HepG2 (cell line): Measurements from ENCODE around the gene PARP1. TPM values are rescaled to one million over a fixed set of nuclear protein-coding genes. Genes with fewer than 3 reads are reported as not detected.

ENCODE experiments used
- ATAC-seq: fragments of 200-7000 bp; cut with Tn5 transposase; 3 replicates; pipeline ENCODE4 v1.9.1; 2020; ENCODE audit warnings: mild to moderate bottlenecking, moderate library complexity
- BruUV-seq: library from RNA; stranded (reverse); fragments of 400-500 nt; replicated peaks from 2 replicates; lab custom pipeline; 2021; lab: Mats Ljungman, UMichigan
- CTCF ChIA-PET: fragments of 300-600 bp; formaldehyde crosslinking; extraction: SDS; loops from one replicate; lab custom pipeline; 2021; ENCODE audit warnings: low total read pairs, inconsistent platforms, low intra/inter-chr PET ratio; lab: Yijun Ruan, JAX
- POLR2A ChIA-PET: fragments of 350-600 bp; sonication (Branson Sonifier 250); formaldehyde crosslinking; loops from one replicate; lab custom pipeline; 2020; ENCODE audit warnings: antibody characterized with exemption, inconsistent platforms; lab: Yijun Ruan, JAX
- DNase-seq: peaks from one replicate; pipeline ENCODE4 v3.0.0-alpha.2; 2015; ENCODE audit warnings: low spot score
- FAIRE-seq: peaks from 3 replicates; lab custom pipeline; 2011; peaks lifted over from hg19 to GRCh38; lab: Jason Lieb, UNC
- H2AFZ ChIP-seq: one replicate; pipeline ENCODE4 v1.6.1; 2011; ENCODE audit warnings: low read length, inconsistent platforms
- H3K27ac ChIP-seq: fragments of 300-600 bp; 3 replicates; pipeline ENCODE4 v1.8.0; 2011; ENCODE audit warnings: mixed run types, mild to moderate bottlenecking, mixed read lengths, low read length, inconsistent platforms; ENCODE audit not compliant: insufficient read depth; ENCODE audit errors: extremely low read length
- H3K27me3 ChIP-seq, 2 experiments: fragments of 200-600 bp in 1 of 2; 2 replicates in 1 of 2; 3 replicates in 1 of 2; pipeline versions ENCODE4 v1.6.0 to v1.8.0; 2011; ENCODE audit warnings: low read length in 2 of 2, mild to moderate bottlenecking in 2 of 2, moderate library complexity in 2 of 2, inconsistent platforms in 1 of 2; ENCODE audit not compliant: insufficient read depth in 2 of 2, control insufficient read depth in 1 of 2
- H3K36me3 ChIP-seq, 2 experiments: fragments of 200-600 bp in 1 of 2; replicated peaks in 1 of 2; 2 replicates in 1 of 2; 3 replicates in 1 of 2; pipeline versions ENCODE4 v1.5.1 to v1.8.0; 2011; ENCODE audit warnings: low read length in 2 of 2, inconsistent platforms in 1 of 2; ENCODE audit not compliant: insufficient read depth in 2 of 2, control insufficient read depth in 1 of 2
- H3K4me1 ChIP-seq: 2 replicates; pipeline ENCODE4 v1.5.1; 2012; ENCODE audit warnings: low read length, inconsistent platforms; ENCODE audit not compliant: insufficient read depth
- H3K4me2 ChIP-seq: 2 replicates; pipeline ENCODE4 v1.6.0; 2011; ENCODE audit warnings: low read depth, low read length, inconsistent platforms
- H3K4me3 ChIP-seq, 3 experiments: fragments of 200-600 bp in 1 of 3; sonication (generic), shearing (Covaris generic) in 1 of 3; replicated peaks in 1 of 3; 2 replicates each; pipeline ENCODE4 v1.5.1; 2011 to 2016; ENCODE audit warnings: low read length in 3 of 3, inconsistent platforms in 2 of 3, low read depth in 2 of 3, mild to moderate bottlenecking in 2 of 3, control low read depth in 1 of 3, mixed read lengths in 1 of 3; ENCODE audit not compliant: insufficient read depth in 1 of 3
- H3K79me2 ChIP-seq: one replicate; pipeline ENCODE4 v1.6.1; 2011; ENCODE audit warnings: low read length, inconsistent platforms; ENCODE audit not compliant: insufficient read depth
- H3K9ac ChIP-seq: 2 replicates; pipeline ENCODE4 v1.6.0; 2011; ENCODE audit warnings: mild to moderate bottlenecking, low read depth, low read length, inconsistent platforms; ENCODE audit not compliant: insufficient read depth
- H3K9me3 ChIP-seq: 2 replicates; pipeline ENCODE4 v1.5.1; 2012; ENCODE audit warnings: mild to moderate bottlenecking, low read length
- H4K20me1 ChIP-seq: 2 replicates; pipeline ENCODE4 v1.6.0; 2011; ENCODE audit warnings: inconsistent platforms, mild to moderate bottlenecking, low read length, moderate library complexity; ENCODE audit not compliant: insufficient read depth
- CBX2 ChIP-seq, 2 experiments: fragments of 200-600 bp in 1 of 2; sonication (generic); formaldehyde crosslinking in 1 of 2; IDR thresholded peaks; 2 replicates each; pipeline versions ENCODE4 v1.7.0 to v1.8.1; 2018 to 2022; ENCODE audit warnings: low read depth in 2 of 2, low read length in 1 of 2, mild to moderate bottlenecking in 1 of 2, missing genetic modification reagents in 1 of 2
- CBX5 ChIP-seq: sonication (generic); formaldehyde crosslinking; IDR thresholded peaks from 2 replicates; pipeline ENCODE4 v1.4.0; 2020; ENCODE audit warnings: missing genetic modification reagents, borderline replicate concordance
- MEIS1 ChIP-seq: sonication (generic); formaldehyde crosslinking; IDR thresholded peaks from 2 replicates; pipeline ENCODE4 v1.9.0; 2021; ENCODE audit warnings: mild to moderate bottlenecking, missing genetic modification reagents, moderate library complexity, borderline replicate concordance
- RORA ChIP-seq: sonication (generic); formaldehyde crosslinking; IDR thresholded peaks from 2 replicates; pipeline ENCODE4 v1.5.0; 2020; ENCODE audit warnings: mild to moderate bottlenecking, missing genetic modification reagents, moderate library complexity
- SETDB1 ChIP-seq: sonication (generic); formaldehyde crosslinking; IDR thresholded peaks from 2 replicates; pipeline ENCODE4 v1.5.1; 2020; ENCODE audit warnings: missing genetic modification reagents, mild to moderate bottlenecking, borderline replicate concordance
- WGBS: methylation state at CpG from one replicate; pipeline ENCODE4 v1.1.6; 2017; ENCODE audit warnings: low lambda C conversion rate; 5-methylcytosine and 5-hydroxymethylcytosine counted together
- in situ Hi-C: cut with HindIII; loops from 2 replicates; pipeline ENCODE4 v1.10.0; 2017; ENCODE audit warnings: low pct_unique_long_range_greater_than_20kb; ENCODE audit not compliant: extremely low pct_ligation_motif_present
- intact Hi-C: fragments of 100-400 bp; cut with micrococcal nuclease; formaldehyde crosslinking; loops from one replicate; pipeline ENCODE4 v1.10.0; 2022; ENCODE audit not compliant: unreplicated experiment
- polyA plus RNA-seq, 8 experiments: library from polyadenylated mRNA; depleted of rRNA in 3 of 8; stranded (reverse) in 7 of 8; unstranded in 1 of 8; fragments of >200 nt; fragmentation: Illumina TruSeq in 4 of 8; extraction: Trizol in 4 of 8; gene quantifications; 2 replicates each; pipeline versions ENCODE4 v1.2.1 to v1.2.3, GENCODE V29; 2011 to 2016; ENCODE audit warnings: low read depth in 4 of 8, missing spikeins in 1 of 8, mixed read lengths in 1 of 8; ENCODE audit not compliant: insufficient read depth in 1 of 8
- total RNA-seq, 5 experiments: library from RNA; depleted of rRNA; stranded (reverse); fragments of >200 nt; fragmentation: Illumina TruSeq; extraction: Trizol; gene quantifications; 2 replicates each; pipeline ENCODE4 v1.2.3, GENCODE V29; 2016; ENCODE audit warnings: low read depth in 1 of 5
- TF ChIP-seq, protein P1 (sequence below): sonication (generic); formaldehyde crosslinking; IDR thresholded peaks from 2 replicates; pipeline ENCODE4 v1.9.0; 2021; ENCODE audit warnings: mild to moderate bottlenecking, missing genetic modification reagents
- TF ChIP-seq, protein P2 (sequence below): sonication (generic); formaldehyde crosslinking; IDR thresholded peaks from 2 replicates; pipeline ENCODE4 v1.4.0; 2020; ENCODE audit warnings: missing genetic modification reagents, mild to moderate bottlenecking, borderline replicate concordance
- TF ChIP-seq, protein P3 (sequence below): sonication (generic); formaldehyde crosslinking; IDR thresholded peaks from 2 replicates; pipeline ENCODE4 v1.4.0; 2020; ENCODE audit warnings: low read depth, mild to moderate bottlenecking, missing genetic modification reagents

PARP1 gene
- total and polyA plus RNA-seq, 2 of the 13 experiments (the other 11 are each of a cell fraction or from before 2014, with no cell fraction given) = 50.1 to 85.2 TPM

DNA sequence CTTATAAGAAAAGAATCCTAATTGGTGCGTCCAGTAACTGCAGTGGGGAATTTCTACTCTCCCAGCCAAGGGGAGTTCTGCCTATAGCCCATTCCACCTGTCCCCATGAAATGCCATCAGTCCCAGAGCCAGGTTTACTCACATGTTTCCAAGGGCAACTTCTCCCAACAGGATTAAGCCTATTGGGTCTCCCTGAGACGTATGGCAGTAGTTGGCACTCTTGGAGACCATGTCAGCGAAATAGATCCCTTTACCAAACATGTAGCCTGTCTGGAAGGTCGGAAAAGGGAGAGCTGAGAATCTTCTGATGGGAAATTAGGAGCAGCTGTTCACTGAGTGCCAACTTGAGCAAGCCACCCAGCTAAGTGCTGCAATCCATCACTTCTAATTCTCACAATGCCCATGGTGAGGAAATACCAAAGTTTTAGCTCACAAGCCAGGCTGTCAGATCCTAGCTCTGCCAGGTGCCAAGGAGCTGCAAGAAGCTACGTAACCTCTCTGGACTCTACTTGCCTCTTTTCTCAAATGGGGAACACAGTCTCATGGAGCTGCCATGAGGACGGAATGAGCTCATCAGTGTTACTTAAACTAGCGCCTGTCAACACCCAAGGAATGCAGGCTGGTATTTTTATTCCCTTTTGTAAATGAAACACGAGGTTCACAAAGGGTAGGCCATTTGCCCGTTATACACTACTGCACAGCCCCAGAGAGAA is 43.9 kb downstream of the PARP1 start (continued):
- TF ChIP-seq, protein P1, sequence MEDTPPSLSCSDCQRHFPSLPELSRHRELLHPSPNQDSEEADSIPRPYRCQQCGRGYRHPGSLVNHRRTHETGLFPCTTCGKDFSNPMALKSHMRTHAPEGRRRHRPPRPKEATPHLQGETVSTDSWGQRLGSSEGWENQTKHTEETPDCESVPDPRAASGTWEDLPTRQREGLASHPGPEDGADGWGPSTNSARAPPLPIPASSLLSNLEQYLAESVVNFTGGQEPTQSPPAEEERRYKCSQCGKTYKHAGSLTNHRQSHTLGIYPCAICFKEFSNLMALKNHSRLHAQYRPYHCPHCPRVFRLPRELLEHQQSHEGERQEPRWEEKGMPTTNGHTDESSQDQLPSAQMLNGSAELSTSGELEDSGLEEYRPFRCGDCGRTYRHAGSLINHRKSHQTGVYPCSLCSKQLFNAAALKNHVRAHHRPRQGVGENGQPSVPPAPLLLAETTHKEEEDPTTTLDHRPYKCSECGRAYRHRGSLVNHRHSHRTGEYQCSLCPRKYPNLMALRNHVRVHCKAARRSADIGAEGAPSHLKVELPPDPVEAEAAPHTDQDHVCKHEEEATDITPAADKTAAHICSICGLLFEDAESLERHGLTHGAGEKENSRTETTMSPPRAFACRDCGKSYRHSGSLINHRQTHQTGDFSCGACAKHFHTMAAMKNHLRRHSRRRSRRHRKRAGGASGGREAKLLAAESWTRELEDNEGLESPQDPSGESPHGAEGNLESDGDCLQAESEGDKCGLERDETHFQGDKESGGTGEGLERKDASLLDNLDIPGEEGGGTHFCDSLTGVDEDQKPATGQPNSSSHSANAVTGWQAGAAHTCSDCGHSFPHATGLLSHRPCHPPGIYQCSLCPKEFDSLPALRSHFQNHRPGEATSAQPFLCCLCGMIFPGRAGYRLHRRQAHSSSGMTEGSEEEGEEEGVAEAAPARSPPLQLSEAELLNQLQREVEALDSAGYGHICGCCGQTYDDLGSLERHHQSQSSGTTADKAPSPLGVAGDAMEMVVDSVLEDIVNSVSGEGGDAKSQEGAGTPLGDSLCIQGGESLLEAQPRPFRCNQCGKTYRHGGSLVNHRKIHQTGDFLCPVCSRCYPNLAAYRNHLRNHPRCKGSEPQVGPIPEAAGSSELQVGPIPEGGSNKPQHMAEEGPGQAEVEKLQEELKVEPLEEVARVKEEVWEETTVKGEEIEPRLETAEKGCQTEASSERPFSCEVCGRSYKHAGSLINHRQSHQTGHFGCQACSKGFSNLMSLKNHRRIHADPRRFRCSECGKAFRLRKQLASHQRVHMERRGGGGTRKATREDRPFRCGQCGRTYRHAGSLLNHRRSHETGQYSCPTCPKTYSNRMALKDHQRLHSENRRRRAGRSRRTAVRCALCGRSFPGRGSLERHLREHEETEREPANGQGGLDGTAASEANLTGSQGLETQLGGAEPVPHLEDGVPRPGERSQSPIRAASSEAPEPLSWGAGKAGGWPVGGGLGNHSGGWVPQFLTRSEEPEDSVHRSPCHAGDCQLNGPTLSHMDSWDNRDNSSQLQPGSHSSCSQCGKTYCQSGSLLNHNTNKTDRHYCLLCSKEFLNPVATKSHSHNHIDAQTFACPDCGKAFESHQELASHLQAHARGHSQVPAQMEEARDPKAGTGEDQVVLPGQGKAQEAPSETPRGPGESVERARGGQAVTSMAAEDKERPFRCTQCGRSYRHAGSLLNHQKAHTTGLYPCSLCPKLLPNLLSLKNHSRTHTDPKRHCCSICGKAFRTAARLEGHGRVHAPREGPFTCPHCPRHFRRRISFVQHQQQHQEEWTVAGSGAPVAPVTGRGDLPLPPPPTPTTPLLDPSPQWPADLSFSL (CRISPR knock-in tag) = no peak

DNA sequence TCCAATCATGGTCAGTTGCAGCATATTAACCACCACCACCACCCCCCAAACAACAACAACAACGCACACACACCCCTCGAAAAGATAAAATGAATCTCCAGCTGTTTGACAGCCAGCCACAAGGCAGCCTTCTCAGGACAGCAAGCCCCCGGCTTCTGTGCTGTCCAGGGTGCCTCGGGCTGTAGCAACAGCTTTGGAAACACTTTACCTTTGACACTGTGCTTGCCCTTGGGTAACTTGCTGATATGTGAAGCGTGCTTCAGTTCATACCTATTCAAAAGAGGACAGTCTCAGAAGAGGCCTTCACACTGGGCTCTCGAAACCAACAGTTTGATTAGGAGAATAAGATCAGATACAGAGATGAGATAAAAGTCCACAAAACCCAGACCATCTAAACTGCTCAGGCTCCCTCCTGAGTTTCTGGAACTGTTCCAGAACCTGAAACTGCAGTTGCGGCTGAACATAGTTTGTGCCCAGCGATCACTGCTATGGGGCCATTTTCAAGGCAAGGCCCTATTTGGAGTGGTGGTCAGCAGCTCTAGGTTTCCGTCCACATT is 44.9 kb downstream of the PARP1 start:
- ATAC-seq (no peak), FAIRE-seq (no peak), DNase-seq (no peak)
- no peak overlapping the region for H3K9ac ChIP-seq
- H3K27ac ChIP-seq = no peak overlapping the region
- no TSS peak for BruUV-seq
- H3K79me2 ChIP-seq = no peaks in the 10 kb centered on the region
- ChIA-PET POLR2A (no interaction called here), CTCF (no interaction called here)
- WGBS = 89% methylated on average over 9 of the region's 9 CpGs
- no peak overlapping the region for H3K4me2 ChIP-seq
- intact Hi-C loops (no loop called here), in situ Hi-C loops (no loop called here)
- no peak overlapping the region for H3K4me3 ChIP-seq
- H2AFZ ChIP-seq = no peak overlapping the region
- no peaks in the 10 kb centered on the region for H3K27me3 ChIP-seq
- H3K9me3 ChIP-seq = no peaks in the 10 kb centered on the region
- H4K20me1 ChIP-seq = no peaks in the 10 kb centered on the region
- H3K4me1 ChIP-seq = no peaks in the 10 kb centered on the region
- peaks cover 31 to 76% of the 10 kb centered on the region in 2 experiments for H3K36me3 ChIP-seq
- TF ChIP-seq, protein P2, sequence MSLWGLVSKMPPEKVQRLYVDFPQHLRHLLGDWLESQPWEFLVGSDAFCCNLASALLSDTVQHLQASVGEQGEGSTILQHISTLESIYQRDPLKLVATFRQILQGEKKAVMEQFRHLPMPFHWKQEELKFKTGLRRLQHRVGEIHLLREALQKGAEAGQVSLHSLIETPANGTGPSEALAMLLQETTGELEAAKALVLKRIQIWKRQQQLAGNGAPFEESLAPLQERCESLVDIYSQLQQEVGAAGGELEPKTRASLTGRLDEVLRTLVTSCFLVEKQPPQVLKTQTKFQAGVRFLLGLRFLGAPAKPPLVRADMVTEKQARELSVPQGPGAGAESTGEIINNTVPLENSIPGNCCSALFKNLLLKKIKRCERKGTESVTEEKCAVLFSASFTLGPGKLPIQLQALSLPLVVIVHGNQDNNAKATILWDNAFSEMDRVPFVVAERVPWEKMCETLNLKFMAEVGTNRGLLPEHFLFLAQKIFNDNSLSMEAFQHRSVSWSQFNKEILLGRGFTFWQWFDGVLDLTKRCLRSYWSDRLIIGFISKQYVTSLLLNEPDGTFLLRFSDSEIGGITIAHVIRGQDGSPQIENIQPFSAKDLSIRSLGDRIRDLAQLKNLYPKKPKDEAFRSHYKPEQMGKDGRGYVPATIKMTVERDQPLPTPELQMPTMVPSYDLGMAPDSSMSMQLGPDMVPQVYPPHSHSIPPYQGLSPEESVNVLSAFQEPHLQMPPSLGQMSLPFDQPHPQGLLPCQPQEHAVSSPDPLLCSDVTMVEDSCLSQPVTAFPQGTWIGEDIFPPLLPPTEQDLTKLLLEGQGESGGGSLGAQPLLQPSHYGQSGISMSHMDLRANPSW (CRISPR knock-in tag) = no peak
- TF ChIP-seq RORA (CRISPR knock-in tag) = no peak
- TF ChIP-seq MEIS1 = no peak
- no peak for TF ChIP-seq SETDB1 (CRISPR knock-in tag)
- no peak for TF ChIP-seq CBX5 (CRISPR knock-in tag)
- TF ChIP-seq CBX2 (IDR thresholded peaks at IDR 0.05; ENCODE audit: low read depth, low read length) = no peak
- no peak for TF ChIP-seq CBX2 (CRISPR knock-in tag; IDR thresholded peaks at IDR 0.05; ENCODE audit: low read depth)
- TF ChIP-seq, protein P3, sequence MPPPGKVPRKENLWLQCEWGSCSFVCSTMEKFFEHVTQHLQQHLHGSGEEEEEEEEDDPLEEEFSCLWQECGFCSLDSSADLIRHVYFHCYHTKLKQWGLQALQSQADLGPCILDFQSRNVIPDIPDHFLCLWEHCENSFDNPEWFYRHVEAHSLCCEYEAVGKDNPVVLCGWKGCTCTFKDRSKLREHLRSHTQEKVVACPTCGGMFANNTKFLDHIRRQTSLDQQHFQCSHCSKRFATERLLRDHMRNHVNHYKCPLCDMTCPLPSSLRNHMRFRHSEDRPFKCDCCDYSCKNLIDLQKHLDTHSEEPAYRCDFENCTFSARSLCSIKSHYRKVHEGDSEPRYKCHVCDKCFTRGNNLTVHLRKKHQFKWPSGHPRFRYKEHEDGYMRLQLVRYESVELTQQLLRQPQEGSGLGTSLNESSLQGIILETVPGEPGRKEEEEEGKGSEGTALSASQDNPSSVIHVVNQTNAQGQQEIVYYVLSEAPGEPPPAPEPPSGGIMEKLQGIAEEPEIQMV = no peak
